ENCODE results near the gene PRSS2.

DNA sequence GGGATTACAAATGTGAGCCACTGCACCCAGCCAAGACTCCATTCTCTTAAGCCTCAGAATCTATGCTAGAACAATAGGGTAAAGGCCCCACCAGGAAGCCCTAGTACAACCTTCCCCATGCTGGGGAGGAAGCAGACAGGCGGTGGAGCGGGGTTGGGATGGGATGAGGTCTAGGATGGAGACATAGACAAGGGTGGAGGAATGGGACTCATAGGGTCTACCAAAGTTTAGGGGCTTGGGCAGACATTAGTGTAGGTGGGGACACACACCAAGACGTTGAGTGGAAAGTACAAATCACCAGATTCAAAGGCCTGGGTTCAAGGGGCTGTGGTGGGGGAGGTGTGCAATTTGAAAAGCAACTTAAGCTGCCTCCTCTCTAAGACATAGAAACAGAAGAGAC, 19.3 kb downstream of the PRSS2 start:
- TF ChIP-seq, protein P1, sequence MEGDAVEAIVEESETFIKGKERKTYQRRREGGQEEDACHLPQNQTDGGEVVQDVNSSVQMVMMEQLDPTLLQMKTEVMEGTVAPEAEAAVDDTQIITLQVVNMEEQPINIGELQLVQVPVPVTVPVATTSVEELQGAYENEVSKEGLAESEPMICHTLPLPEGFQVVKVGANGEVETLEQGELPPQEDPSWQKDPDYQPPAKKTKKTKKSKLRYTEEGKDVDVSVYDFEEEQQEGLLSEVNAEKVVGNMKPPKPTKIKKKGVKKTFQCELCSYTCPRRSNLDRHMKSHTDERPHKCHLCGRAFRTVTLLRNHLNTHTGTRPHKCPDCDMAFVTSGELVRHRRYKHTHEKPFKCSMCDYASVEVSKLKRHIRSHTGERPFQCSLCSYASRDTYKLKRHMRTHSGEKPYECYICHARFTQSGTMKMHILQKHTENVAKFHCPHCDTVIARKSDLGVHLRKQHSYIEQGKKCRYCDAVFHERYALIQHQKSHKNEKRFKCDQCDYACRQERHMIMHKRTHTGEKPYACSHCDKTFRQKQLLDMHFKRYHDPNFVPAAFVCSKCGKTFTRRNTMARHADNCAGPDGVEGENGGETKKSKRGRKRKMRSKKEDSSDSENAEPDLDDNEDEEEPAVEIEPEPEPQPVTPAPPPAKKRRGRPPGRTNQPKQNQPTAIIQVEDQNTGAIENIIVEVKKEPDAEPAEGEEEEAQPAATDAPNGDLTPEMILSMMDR (IDR thresholded peaks at IDR 0.05; ENCODE audit: insufficient read depth, low read length) = no peak
- TF ChIP-seq GABPA (IDR thresholded peaks at IDR 0.05; ENCODE audit: low read depth) (no peak), POLR2AphosphoS5 (IDR thresholded peaks at IDR 0.05; ENCODE audit: low read depth) (no peak), SPI1 (IDR thresholded peaks at IDR 0.05; ENCODE audit: borderline replicate concordance, low read depth) (no peak)
- TF ChIP-seq, protein P2, sequence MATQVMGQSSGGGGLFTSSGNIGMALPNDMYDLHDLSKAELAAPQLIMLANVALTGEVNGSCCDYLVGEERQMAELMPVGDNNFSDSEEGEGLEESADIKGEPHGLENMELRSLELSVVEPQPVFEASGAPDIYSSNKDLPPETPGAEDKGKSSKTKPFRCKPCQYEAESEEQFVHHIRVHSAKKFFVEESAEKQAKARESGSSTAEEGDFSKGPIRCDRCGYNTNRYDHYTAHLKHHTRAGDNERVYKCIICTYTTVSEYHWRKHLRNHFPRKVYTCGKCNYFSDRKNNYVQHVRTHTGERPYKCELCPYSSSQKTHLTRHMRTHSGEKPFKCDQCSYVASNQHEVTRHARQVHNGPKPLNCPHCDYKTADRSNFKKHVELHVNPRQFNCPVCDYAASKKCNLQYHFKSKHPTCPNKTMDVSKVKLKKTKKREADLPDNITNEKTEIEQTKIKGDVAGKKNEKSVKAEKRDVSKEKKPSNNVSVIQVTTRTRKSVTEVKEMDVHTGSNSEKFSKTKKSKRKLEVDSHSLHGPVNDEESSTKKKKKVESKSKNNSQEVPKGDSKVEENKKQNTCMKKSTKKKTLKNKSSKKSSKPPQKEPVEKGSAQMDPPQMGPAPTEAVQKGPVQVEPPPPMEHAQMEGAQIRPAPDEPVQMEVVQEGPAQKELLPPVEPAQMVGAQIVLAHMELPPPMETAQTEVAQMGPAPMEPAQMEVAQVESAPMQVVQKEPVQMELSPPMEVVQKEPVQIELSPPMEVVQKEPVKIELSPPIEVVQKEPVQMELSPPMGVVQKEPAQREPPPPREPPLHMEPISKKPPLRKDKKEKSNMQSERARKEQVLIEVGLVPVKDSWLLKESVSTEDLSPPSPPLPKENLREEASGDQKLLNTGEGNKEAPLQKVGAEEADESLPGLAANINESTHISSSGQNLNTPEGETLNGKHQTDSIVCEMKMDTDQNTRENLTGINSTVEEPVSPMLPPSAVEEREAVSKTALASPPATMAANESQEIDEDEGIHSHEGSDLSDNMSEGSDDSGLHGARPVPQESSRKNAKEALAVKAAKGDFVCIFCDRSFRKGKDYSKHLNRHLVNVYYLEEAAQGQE (IDR thresholded peaks at IDR 0.05; ENCODE audit: insufficient replicate concordance, low read depth) = no peak
